Activated naive CD8-positive, alpha-beta T cell treated with anti-CD3 and anti-CD28 coated beads for 36 hours (primary cell): ENCODE measurements around the gene NUDT1. TPM values are rescaled to one million over a fixed set of nuclear protein-coding genes. Genes with fewer than 3 reads are reported as not detected.

Experiments used
- DNase-seq: peaks from one replicate; pipeline ENCODE4 v3.0.0; 2021
- H3K27ac Mint-ChIP-seq: one replicate; pipeline ENCODE4 v1.8.0; 2022; ENCODE audit warnings: mild to moderate bottlenecking, moderate library complexity, mixed read lengths
- H3K27me3 Mint-ChIP-seq: one replicate; pipeline ENCODE4 v1.8.0; 2022; ENCODE audit warnings: mild to moderate bottlenecking, mixed read lengths
- H3K36me3 Mint-ChIP-seq: one replicate; pipeline ENCODE4 v1.8.0; 2021; ENCODE audit warnings: mild to moderate bottlenecking, mixed read lengths
- H3K4me1 Mint-ChIP-seq: one replicate; pipeline ENCODE4 v1.8.0; 2021; ENCODE audit warnings: mixed read lengths
- H3K4me3 Mint-ChIP-seq: one replicate; pipeline ENCODE4 v1.8.0; 2022; ENCODE audit warnings: mild to moderate bottlenecking, moderate library complexity, mixed read lengths
- H3K9me3 Mint-ChIP-seq: one replicate; pipeline ENCODE4 v1.8.0; 2022; ENCODE audit warnings: mixed read lengths
- total RNA-seq, 2 experiments: library from RNA; stranded (reverse); gene quantifications; one replicate each; pipeline ENCODE4 v1.2.3, GENCODE V29; 2021

The NUDT1 gene
- total RNA-seq, 2 experiments from 2014 or later = 93.5 to 97.0 TPM

GRCh38 chr7:2299131-2299829 lies 57.3 kb downstream of the NUDT1 start:
- peak overlapping the region; percentile 16 for H3K4me3 Mint-ChIP-seq
- DNase-seq = peak; percentile 50
- H3K9me3 Mint-ChIP-seq = no peaks in the 10 kb centered on the region
- peak overlapping the region; percentile 80 for H3K27ac Mint-ChIP-seq
- peaks cover 39% of the 10 kb centered on the region for H3K4me1 Mint-ChIP-seq
- no peaks in the 10 kb centered on the region for H3K27me3 Mint-ChIP-seq
- peaks cover 5% of the 10 kb centered on the region for H3K36me3 Mint-ChIP-seq

GRCh38 chr7:2299870-2300512 lies 58.0 kb downstream of the NUDT1 start:
- no peaks in the 10 kb centered on the region for H3K27me3 Mint-ChIP-seq
- peak overlapping the region; percentile 16 for H3K4me3 Mint-ChIP-seq
- H3K9me3 Mint-ChIP-seq = no peaks in the 10 kb centered on the region
- DNase-seq = no peak
- H3K4me1 Mint-ChIP-seq = peaks cover 39% of the 10 kb centered on the region
- H3K27ac Mint-ChIP-seq = peak overlapping the region; percentile 80
- peaks cover 5% of the 10 kb centered on the region for H3K36me3 Mint-ChIP-seq

Other genes with a start within 250 kb of the NUDT1 start
- 10 to 100 TPM; 36.5 to 37.8 TPM for gene MAD1L1, start 9.3 kb upstream of the NUDT1 start, total RNA-seq
- gene MRM2, start within 50 bp of the NUDT1 start, total RNA-seq = 10 to 100 TPM; 48.4 to 52.9 TPM
- gene SNX8, start 72.2 kb downstream of the NUDT1 start, total RNA-seq = 10 to 100 TPM; 45.6 to 48.7 TPM
- gene EIF3B, start 112.6 kb downstream of the NUDT1 start, total RNA-seq = 100 to 1,000 TPM; 315 to 319 TPM
- 1 to 10 TPM; 3.1 to 3.2 TPM for gene CHST12, start 161.4 kb downstream of the NUDT1 start, total RNA-seq
- gene GRIFIN, start 234.2 kb downstream of the NUDT1 start, total RNA-seq = not detected